ENCODE data around the gene TMOD1.

GRCh38 chr9:97593960-97594359, 92.5 kb downstream of the TMOD1 start:
- TF ChIP-seq TOX (CRISPR knock-in tag; IDR thresholded peaks at IDR 0.05; ENCODE audit: borderline replicate concordance) (no peak), ZC3H10 (CRISPR knock-in tag; IDR thresholded peaks at IDR 0.05) (no peak), ZFP30 (CRISPR knock-in tag; IDR thresholded peaks at IDR 0.05) (no peak), PATZ1 (CRISPR knock-in tag; IDR thresholded peaks at IDR 0.05; ENCODE audit: borderline replicate concordance) (no peak), ZNF70 (CRISPR knock-in tag; IDR thresholded peaks at IDR 0.05) (no peak), SNAI2 (CRISPR knock-in tag; IDR thresholded peaks at IDR 0.05) (no peak), ZNF565 (CRISPR knock-in tag; conservative IDR thresholded peaks at IDR 0.05; ENCODE audit: low read depth) (no peak)

Measured in SK-N-SH treated with all-trans-retinoic acid at 6 μM for 48 hours (cell line).